Measurements from ENCODE around the gene STON1.
"Not testable (repeated sequence)": the region's sequence is repeated elsewhere in the genome, so short reads cannot be mapped to it uniquely, and the experiment has no call there.

DNA sequence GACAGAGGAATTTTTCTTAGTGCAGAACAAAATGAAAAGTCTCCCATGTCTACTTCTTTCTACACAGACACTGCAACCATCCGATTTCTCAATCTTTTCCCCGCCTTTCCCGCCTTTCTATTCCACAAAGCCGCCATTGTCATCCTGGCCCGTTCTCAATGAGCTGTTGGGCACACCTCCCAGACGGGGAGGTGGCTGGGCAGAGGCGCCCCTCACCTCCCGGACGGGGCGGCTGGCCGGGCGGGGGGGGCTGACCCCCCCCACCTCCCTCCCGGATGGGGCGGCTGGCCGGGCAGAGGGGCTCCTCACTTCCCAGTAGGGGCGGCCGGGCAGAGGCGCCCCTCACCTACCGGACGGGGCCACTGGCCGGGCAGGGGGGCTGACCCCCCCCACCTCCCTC is 25.1 kb downstream of the STON1 start:
- TF ChIP-seq RCOR1 (IDR thresholded peaks at IDR 0.05; ENCODE audit: insufficient replicate concordance, low read length); MAFK (IDR thresholded peaks at IDR 0.05; ENCODE audit: low read depth, low read length): not testable (repeated sequence)
